ENCODE measurements around the gene TSSK3.
A peak's percentile ranks its signal among the peaks of the same experiment; 100 is the strongest.
"Not testable (repeated sequence)": the region's sequence is repeated elsewhere in the genome, so short reads cannot be mapped to it uniquely, and the experiment has no call there.

Gene TSSK3

DNA sequence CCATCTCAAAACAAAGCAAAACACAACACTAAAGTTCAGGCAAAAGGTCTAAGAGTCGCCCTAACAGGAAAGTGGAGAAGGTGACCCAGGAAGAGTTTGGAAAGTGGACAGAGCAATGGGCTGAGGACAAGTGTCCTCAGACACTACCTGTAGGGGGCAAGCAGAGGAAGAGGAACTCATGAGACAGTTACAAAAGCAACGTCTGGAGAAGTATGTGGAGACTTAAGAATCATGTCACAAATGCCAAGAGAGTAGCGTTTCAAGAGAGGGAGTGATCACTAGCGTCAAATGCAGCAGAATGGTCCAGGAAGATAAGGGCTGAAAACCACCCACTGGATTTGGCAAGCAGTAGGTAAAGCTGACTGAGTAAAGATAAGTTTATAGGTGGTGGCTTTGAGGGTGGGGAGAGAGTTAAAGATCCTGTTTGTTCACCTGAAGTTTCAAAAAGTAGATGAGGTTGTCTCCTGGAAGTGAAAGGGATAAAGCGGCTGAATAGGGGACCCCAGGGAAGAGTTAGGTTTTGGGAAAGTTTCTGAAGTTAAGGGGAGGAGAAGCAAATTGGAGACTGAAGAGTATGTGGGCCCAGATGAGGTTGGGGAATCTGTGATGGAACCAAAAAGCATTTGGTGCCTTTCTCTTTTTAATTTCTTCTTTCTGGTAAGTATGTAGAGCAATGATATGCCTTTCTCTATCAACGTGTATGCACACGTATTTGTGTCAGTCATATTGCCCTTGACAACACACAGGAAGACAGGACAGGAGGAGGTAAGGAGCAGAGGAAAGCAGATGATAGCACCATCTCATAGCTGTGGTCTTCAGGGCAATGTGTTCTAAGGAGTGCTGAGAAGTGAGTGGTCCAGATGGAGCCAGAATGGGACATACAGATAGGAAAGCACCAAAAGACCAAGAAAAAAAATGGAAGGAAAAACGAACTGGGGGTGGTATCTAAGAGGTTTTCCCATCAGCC is 28.8 kb downstream of the TSSK3 start:
- no peak for DNase-seq (ENCODE audit: low spot score)
- TF ChIP-seq, protein P1, sequence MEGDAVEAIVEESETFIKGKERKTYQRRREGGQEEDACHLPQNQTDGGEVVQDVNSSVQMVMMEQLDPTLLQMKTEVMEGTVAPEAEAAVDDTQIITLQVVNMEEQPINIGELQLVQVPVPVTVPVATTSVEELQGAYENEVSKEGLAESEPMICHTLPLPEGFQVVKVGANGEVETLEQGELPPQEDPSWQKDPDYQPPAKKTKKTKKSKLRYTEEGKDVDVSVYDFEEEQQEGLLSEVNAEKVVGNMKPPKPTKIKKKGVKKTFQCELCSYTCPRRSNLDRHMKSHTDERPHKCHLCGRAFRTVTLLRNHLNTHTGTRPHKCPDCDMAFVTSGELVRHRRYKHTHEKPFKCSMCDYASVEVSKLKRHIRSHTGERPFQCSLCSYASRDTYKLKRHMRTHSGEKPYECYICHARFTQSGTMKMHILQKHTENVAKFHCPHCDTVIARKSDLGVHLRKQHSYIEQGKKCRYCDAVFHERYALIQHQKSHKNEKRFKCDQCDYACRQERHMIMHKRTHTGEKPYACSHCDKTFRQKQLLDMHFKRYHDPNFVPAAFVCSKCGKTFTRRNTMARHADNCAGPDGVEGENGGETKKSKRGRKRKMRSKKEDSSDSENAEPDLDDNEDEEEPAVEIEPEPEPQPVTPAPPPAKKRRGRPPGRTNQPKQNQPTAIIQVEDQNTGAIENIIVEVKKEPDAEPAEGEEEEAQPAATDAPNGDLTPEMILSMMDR (IDR thresholded peaks at IDR 0.05; ENCODE audit: extremely low read depth, insufficient read depth, missing control alignments): no peak
- in situ Hi-C loops (cut with MboI; ENCODE audit: low pct_unique_long_range_greater_than_20kb, low sequenced_read_pairs, unreplicated experiment): no loop called here

DNA sequence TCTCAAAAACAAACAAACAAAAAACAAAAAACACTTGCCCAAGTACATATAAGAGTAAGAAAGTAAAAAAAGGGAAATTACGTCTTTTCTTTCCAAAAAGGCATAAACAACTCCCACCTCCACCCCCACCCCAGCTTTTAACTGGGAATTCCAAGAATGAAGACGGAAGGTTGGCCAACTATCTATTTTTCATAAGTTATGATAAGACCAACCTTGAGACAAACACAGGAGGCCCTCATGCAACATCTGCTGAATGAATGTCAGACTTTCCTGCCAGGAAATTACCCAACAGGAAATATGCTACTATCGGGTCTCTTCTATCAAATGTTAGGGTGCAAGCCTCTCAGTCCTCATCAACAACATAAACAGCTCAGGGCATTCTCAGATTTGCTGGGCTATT is 30.0 kb downstream of the TSSK3 start:
- TF ChIP-seq, protein P1 (IDR thresholded peaks at IDR 0.05; ENCODE audit: extremely low read depth, insufficient read depth, missing control alignments): no peak
- DNase-seq (ENCODE audit: low spot score): no peak
- in situ Hi-C loops (cut with MboI; ENCODE audit: low pct_unique_long_range_greater_than_20kb, low sequenced_read_pairs, unreplicated experiment): no loop called here

DNA sequence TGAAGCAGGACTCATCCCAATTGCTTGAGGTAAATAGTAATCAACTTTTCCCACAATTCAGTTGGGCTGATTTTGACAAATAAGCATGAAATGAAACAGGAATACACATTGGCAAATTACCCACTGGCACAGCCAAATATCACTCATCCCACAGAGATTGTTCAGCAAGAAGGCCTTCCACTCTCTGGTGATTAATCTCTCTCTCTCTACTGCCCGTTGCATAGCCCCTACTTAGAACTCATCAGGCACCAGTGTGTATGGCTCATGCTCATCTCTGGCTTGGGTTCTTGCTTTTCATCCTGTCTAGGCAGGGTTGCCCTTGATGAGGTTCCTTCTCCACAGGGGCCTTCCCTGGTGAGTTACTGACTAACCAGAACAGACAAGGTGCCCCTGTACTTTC is 30.8 kb downstream of the TSSK3 start:
- DNase-seq (ENCODE audit: low spot score): no peak
- in situ Hi-C loops (cut with MboI; ENCODE audit: low pct_unique_long_range_greater_than_20kb, low sequenced_read_pairs, unreplicated experiment): no loop called here
- TF ChIP-seq, protein P1 (IDR thresholded peaks at IDR 0.05; ENCODE audit: extremely low read depth, insufficient read depth, missing control alignments): no peak

DNA sequence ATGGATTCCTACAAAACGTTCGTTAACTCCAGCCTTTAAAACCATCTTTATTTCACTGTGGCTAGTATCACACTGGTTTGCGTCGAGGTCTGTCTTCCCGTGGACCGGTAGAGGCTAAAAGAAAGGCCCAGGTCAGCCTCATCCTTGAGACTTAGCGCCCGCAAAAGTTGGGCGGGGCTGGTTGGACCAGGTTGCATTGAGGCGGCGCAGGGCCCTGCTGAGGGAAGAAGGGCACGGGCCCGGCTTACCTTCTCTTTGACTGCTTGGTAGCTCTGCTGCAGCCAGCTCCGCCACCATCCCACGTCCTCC is 31.4 kb downstream of the TSSK3 start:
- no peak for DNase-seq (ENCODE audit: low spot score)
- in situ Hi-C loops (cut with MboI; ENCODE audit: low pct_unique_long_range_greater_than_20kb, low sequenced_read_pairs, unreplicated experiment): no loop called here
- TF ChIP-seq, protein P1 (IDR thresholded peaks at IDR 0.05; ENCODE audit: extremely low read depth, insufficient read depth, missing control alignments): no peak

DNA sequence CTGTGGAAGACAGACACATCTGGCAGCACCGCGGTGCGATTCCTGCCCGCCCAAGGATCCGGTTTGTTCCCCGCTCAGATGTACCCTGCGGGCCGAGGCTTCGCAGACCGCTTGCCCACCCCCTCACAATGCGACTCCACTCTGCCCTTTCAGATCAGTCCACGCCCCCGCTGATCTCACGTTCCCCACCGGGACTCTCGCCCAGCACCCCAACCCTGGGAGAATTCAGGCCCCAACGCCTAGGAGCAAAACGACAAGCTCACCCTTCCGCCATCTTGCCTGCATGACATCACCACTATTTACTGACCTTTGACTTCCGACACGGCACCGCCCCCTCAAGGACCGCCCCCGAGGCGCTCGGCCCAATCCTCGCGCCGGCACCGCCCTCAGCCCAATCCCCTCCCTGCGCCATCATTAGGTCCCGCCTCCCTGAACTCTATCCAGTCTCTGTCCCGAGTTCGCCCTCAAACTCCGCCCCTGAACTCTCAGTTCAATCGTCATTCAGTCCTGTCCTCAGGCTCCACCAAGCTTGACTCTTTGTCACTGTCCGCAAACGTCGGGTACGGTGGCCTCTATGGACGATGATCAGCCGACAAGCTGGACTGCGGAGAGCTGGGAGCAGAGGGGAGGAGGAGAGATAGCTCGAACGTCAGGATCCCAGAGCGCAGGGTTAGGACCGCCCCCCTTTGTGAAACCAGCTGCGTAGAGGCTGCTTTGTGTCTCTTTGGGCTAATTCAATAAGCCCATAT is 32.0 kb downstream of the TSSK3 start, which contains the start of gene BSDC1:
Gene BSDC1 (minus strand): TSS at position 301 of the 749 bp plus-strand sequence. CDS start 27 bp downstream, at position 274.
- TF ChIP-seq, protein P1 (IDR thresholded peaks at IDR 0.05; ENCODE audit: extremely low read depth, insufficient read depth, missing control alignments): no peak
- DNase-seq (ENCODE audit: low spot score): peak; percentile 97
- in situ Hi-C loops (cut with MboI; ENCODE audit: low pct_unique_long_range_greater_than_20kb, low sequenced_read_pairs, unreplicated experiment): no loop called here

DNA sequence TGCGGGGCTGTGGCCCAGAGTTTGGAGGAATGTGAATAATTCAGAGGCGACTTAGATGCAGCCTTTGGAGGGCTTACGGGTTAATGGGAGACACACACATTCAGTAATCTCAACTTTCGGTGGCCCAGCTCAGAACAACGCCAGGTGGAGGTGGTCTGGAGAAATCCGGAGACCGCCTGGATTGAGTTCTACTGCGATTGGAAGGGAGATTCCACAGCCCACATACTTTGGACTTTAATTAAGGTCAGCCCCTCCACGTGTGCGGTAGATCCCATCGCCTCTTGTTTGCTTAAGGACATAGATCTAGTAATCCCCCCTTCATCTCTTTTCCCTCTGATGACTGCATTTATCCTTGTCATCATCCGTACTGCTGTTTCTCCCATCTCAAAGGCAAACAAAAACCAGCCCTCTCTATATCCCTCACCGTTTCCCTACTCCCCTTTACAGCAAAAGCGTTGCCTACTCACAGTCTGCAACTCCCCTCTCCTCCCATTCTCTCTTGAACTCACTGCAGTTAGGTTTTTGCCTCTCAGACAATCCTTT is 32.6 kb downstream of the TSSK3 start:
- DNase-seq (ENCODE audit: low spot score): no peak
- TF ChIP-seq, protein P1 (IDR thresholded peaks at IDR 0.05; ENCODE audit: extremely low read depth, insufficient read depth, missing control alignments): no peak
- in situ Hi-C loops (cut with MboI; ENCODE audit: low pct_unique_long_range_greater_than_20kb, low sequenced_read_pairs, unreplicated experiment): no loop called here

DNA sequence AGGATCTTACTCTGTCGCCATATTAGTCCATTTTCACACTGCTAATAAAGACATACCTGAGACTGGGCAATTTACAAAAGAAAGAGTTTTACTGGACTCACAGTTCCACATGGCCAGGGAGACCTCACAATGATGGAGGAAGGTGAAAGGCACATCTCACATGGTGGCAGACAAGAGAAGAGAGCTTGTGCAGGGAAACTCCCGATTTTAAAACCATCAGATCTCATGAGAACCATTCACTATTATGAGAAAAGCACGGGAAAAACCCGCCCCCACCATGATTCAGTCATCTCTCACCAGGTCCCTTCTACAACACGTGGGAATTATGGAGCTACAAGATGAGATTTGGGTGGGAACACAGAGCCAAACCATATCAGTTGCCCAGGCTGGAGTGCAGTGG is 34.2 kb downstream of the TSSK3 start:
- DNase-seq (ENCODE audit: low spot score); in situ Hi-C loops (cut with MboI; ENCODE audit: low pct_unique_long_range_greater_than_20kb, low sequenced_read_pairs, unreplicated experiment): not testable (repeated sequence)

All from GM13977 (cell line).